ENCODE results near the gene AP3B1.

AP3B1 gene

DNA sequence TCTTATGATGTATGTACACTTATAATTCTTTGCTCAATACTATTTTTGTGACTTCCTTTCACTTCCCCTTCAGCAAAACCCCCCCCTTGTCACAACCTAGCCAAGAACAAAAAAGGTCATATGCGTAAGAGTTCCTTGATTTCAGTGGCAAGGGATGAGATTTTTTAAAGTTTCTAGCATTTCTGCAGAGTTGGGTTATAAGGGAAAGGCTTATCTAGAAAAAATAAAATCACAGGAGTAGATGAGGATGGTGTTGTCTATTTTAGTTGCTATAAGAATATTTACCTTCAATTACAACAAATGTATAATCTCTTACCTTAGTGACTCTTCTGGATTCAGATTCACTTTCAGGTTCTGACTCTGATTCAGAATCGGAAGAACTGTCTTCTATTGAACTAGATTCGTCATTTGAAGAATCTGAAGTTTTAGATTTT is 184.6 kb downstream of the AP3B1 start:
- H3K27me3 ChIP-seq (ENCODE audit: insufficient read depth, poor library complexity, severe bottlenecking): no peaks in the 10 kb centered on the region
- H3K4me3 ChIP-seq (replicated peaks; ENCODE audit: insufficient read depth, low read length): no peak overlapping the region
- no peak overlapping the region for H3K27ac ChIP-seq (replicated peaks)
- no peak for DNase-seq (ENCODE audit: low read depth in 1 of 2, low spot score in 1 of 2)
- TF ChIP-seq CTCF (IDR thresholded peaks at IDR 0.05; ENCODE audit: insufficient read depth, low read length) (no peak), SPI1 (IDR thresholded peaks at IDR 0.05; ENCODE audit: borderline replicate concordance, low read depth) (no peak), GABPA (IDR thresholded peaks at IDR 0.05; ENCODE audit: low read depth) (no peak), POLR2AphosphoS5 (IDR thresholded peaks at IDR 0.05; ENCODE audit: low read depth) (no peak)
- TF ChIP-seq, protein P1, sequence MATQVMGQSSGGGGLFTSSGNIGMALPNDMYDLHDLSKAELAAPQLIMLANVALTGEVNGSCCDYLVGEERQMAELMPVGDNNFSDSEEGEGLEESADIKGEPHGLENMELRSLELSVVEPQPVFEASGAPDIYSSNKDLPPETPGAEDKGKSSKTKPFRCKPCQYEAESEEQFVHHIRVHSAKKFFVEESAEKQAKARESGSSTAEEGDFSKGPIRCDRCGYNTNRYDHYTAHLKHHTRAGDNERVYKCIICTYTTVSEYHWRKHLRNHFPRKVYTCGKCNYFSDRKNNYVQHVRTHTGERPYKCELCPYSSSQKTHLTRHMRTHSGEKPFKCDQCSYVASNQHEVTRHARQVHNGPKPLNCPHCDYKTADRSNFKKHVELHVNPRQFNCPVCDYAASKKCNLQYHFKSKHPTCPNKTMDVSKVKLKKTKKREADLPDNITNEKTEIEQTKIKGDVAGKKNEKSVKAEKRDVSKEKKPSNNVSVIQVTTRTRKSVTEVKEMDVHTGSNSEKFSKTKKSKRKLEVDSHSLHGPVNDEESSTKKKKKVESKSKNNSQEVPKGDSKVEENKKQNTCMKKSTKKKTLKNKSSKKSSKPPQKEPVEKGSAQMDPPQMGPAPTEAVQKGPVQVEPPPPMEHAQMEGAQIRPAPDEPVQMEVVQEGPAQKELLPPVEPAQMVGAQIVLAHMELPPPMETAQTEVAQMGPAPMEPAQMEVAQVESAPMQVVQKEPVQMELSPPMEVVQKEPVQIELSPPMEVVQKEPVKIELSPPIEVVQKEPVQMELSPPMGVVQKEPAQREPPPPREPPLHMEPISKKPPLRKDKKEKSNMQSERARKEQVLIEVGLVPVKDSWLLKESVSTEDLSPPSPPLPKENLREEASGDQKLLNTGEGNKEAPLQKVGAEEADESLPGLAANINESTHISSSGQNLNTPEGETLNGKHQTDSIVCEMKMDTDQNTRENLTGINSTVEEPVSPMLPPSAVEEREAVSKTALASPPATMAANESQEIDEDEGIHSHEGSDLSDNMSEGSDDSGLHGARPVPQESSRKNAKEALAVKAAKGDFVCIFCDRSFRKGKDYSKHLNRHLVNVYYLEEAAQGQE (IDR thresholded peaks at IDR 0.05; ENCODE audit: insufficient replicate concordance, low read depth): no peak

DNA sequence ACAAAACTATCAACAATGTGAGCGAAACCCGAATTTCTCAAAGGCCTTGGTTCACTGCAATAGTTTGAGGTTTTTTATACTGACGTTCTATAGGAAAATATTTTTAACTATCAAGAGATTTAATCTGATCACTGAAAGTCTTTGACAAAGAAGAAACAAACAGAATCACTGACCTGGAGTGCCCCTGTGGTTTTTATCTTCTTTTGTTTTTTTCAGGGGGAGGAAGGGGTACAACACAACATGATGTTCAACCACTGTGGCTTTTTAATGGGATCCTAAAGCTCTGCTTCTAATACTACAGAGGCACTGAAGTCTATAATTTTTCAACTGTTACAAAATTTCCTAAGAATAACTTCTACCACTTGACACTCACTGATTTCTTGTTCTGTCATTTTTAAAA is 185.9 kb downstream of the AP3B1 start:
- TF ChIP-seq, protein P1 (IDR thresholded peaks at IDR 0.05; ENCODE audit: insufficient replicate concordance, low read depth): no peak
- TF ChIP-seq SPI1 (IDR thresholded peaks at IDR 0.05; ENCODE audit: borderline replicate concordance, low read depth) (no peak), GABPA (IDR thresholded peaks at IDR 0.05; ENCODE audit: low read depth) (no peak), POLR2AphosphoS5 (IDR thresholded peaks at IDR 0.05; ENCODE audit: low read depth) (no peak), CTCF (IDR thresholded peaks at IDR 0.05; ENCODE audit: insufficient read depth, low read length) (no peak)
- no peak overlapping the region for H3K4me3 ChIP-seq (replicated peaks; ENCODE audit: insufficient read depth, low read length)
- DNase-seq (ENCODE audit: low read depth in 1 of 2, low spot score in 1 of 2): no peak
- no peaks in the 10 kb centered on the region for H3K27me3 ChIP-seq (ENCODE audit: insufficient read depth, poor library complexity, severe bottlenecking)
- H3K27ac ChIP-seq (replicated peaks): no peak overlapping the region

- H3K4me3 ChIP-seq (replicated peaks; ENCODE audit: insufficient read depth, low read length): no peak overlapping the region
- no peaks in the 10 kb centered on the region for H3K27me3 ChIP-seq (ENCODE audit: insufficient read depth, poor library complexity, severe bottlenecking)
- TF ChIP-seq, protein P1 (IDR thresholded peaks at IDR 0.05; ENCODE audit: insufficient replicate concordance, low read depth): no peak
- TF ChIP-seq GABPA (IDR thresholded peaks at IDR 0.05; ENCODE audit: low read depth) (no peak), SPI1 (IDR thresholded peaks at IDR 0.05; ENCODE audit: borderline replicate concordance, low read depth) (no peak), POLR2AphosphoS5 (IDR thresholded peaks at IDR 0.05; ENCODE audit: low read depth) (no peak), CTCF (IDR thresholded peaks at IDR 0.05; ENCODE audit: insufficient read depth, low read length) (no peak)
- no peak for DNase-seq (ENCODE audit: low read depth in 1 of 2, low spot score in 1 of 2)
- no peak overlapping the region for H3K27ac ChIP-seq (replicated peaks)
These were observed 191.1 kb downstream of the AP3B1 start for GRCh38 chr5:78103232-78103918.
